Activated naive CD8-positive, alpha-beta T cell treated with anti-CD3 and anti-CD28 coated beads, Interleukin-2, amount 10 ng/mL, durations not matched to agents 7 days and 5 days (primary cell): Measurements from ENCODE around the gene SPTBN1. TPM values are rescaled to one million over a fixed set of nuclear protein-coding genes. Genes with fewer than 3 reads are reported as not detected.

Source experiments
- ATAC-seq: fragments of 150-1000 bp; cut with Tn5 transposase; one replicate; pipeline ENCODE4 v1.10.0; 2021; ENCODE audit warnings: low read depth, moderate library complexity
- POLR2A ChIA-PET: fragments of 350-600 bp; sonication (Branson Sonifier 250); formaldehyde crosslinking; loops from one replicate; lab custom pipeline; 2021; ENCODE audit warnings: antibody characterized with exemption; lab: Charles Lee
- DNase-seq: peaks from one replicate; pipeline ENCODE4 v3.0.0; 2021
- H3K27ac Mint-ChIP-seq: one replicate; pipeline ENCODE4 v1.8.0; 2022; ENCODE audit warnings: mild to moderate bottlenecking, mixed read lengths
- H3K27me3 Mint-ChIP-seq: one replicate; pipeline ENCODE4 v1.8.0; 2022; ENCODE audit warnings: mild to moderate bottlenecking, moderate library complexity, mixed read lengths
- H3K36me3 Mint-ChIP-seq: one replicate; pipeline ENCODE4 v1.8.0; 2021; ENCODE audit warnings: mild to moderate bottlenecking, mixed read lengths
- H3K4me1 Mint-ChIP-seq: one replicate; pipeline ENCODE4 v1.8.0; 2021; ENCODE audit warnings: mixed read lengths
- H3K4me3 Mint-ChIP-seq: one replicate; pipeline ENCODE4 v1.8.0; 2022; ENCODE audit warnings: mild to moderate bottlenecking, moderate library complexity, mixed read lengths
- H3K9me3 Mint-ChIP-seq: one replicate; pipeline ENCODE4 v1.8.0; 2021; ENCODE audit warnings: mixed read lengths
- total RNA-seq, 2 experiments: library from RNA; stranded (reverse); gene quantifications; one replicate each; pipeline ENCODE4 v1.2.3, GENCODE V29; 2021

The SPTBN1 gene
- total RNA-seq, 2 experiments from 2014 or later: 120 to 127 TPM

GRCh38 chr2:54439582-54439981 is 16.5 kb upstream of the SPTBN1 start:
- Mint-ChIP-seq H3K9me3 (no peaks in the 10 kb centered on the region), H3K36me3 (no peaks in the 10 kb centered on the region), H3K4me3 (no peak overlapping the region), H3K4me1 (no peaks in the 10 kb centered on the region), H3K27ac (no peak overlapping the region), H3K27me3 (peaks cover 13% of the 10 kb centered on the region)
- ATAC-seq: no peak
- POLR2A ChIA-PET: no interaction called here
- no peak for DNase-seq

GRCh38 chr2:54440050-54440449 is 16.1 kb upstream of the SPTBN1 start:
- no peaks in the 10 kb centered on the region for H3K4me1 Mint-ChIP-seq
- DNase-seq: no peak
- POLR2A ChIA-PET: no interaction called here

GRCh38 chr2:54444503-54444902 is 11.6 kb upstream of the SPTBN1 start:
- no peak for DNase-seq
- no peak overlapping the region for H3K4me3 Mint-ChIP-seq
- H3K36me3 Mint-ChIP-seq: no peaks in the 10 kb centered on the region
- no peaks in the 10 kb centered on the region for H3K4me1 Mint-ChIP-seq
- ATAC-seq: no peak
- H3K9me3 Mint-ChIP-seq: no peaks in the 10 kb centered on the region
- H3K27me3 Mint-ChIP-seq: peaks cover 13% of the 10 kb centered on the region
- H3K27ac Mint-ChIP-seq: no peak overlapping the region
- POLR2A ChIA-PET: interaction anchor here (0.7 kb wide), 1 partner anchor 704 kb away, joined by 3 read pairs; no protein-coding TSS in a partner anchor

More at GRCh38 chr2:54440050-54440449, 16.1 kb upstream of the SPTBN1 start:
- Mint-ChIP-seq H3K36me3 (no peaks in the 10 kb centered on the region), H3K4me3 (no peak overlapping the region), H3K27ac (no peak overlapping the region), H3K27me3 (peaks cover 13% of the 10 kb centered on the region), H3K9me3 (no peaks in the 10 kb centered on the region)
- no peak for ATAC-seq

GRCh38 chr2:54446122-54446521 is 10.0 kb upstream of the SPTBN1 start:
- POLR2A ChIA-PET: no interaction called here
- Mint-ChIP-seq H3K4me3 (no peak overlapping the region), H3K9me3 (no peaks in the 10 kb centered on the region), H3K4me1 (no peaks in the 10 kb centered on the region), H3K27ac (no peak overlapping the region), H3K36me3 (no peaks in the 10 kb centered on the region), H3K27me3 (peaks cover 19% of the 10 kb centered on the region)
- DNase-seq (no peak), ATAC-seq (no peak)

- POLR2A ChIA-PET: no interaction called here
- DNase-seq: no peak
- Mint-ChIP-seq H3K4me1 (no peaks in the 10 kb centered on the region), H3K27me3 (peaks cover 19% of the 10 kb centered on the region), H3K4me3 (no peak overlapping the region), H3K27ac (no peak overlapping the region), H3K9me3 (no peaks in the 10 kb centered on the region), H3K36me3 (no peaks in the 10 kb centered on the region)
- no peak for ATAC-seq
Observed at GRCh38 chr2:54446625-54447024, 9.5 kb upstream of the SPTBN1 start.

GRCh38 chr2:54454548-54455130 is 1.5 kb upstream of the SPTBN1 start:
- POLR2A ChIA-PET: no interaction called here
- Mint-ChIP-seq H3K27ac (no peak overlapping the region), H3K36me3 (no peaks in the 10 kb centered on the region), H3K9me3 (no peaks in the 10 kb centered on the region), H3K4me1 (peaks cover 12% of the 10 kb centered on the region), H3K27me3 (peaks cover 55% of the 10 kb centered on the region), H3K4me3 (peak overlapping the region; percentile 55)
- ATAC-seq (no peak), DNase-seq (no peak)

GRCh38 chr2:54455131-54455562 is 980 bp upstream of the SPTBN1 start:
- DNase-seq (no peak), ATAC-seq (no peak)
- peak overlapping the region; percentile 55 for H3K4me3 Mint-ChIP-seq
- H3K9me3 Mint-ChIP-seq: no peaks in the 10 kb centered on the region
- POLR2A ChIA-PET: no interaction called here
- H3K27me3 Mint-ChIP-seq: peaks cover 56% of the 10 kb centered on the region
- no peak overlapping the region for H3K27ac Mint-ChIP-seq
- no peaks in the 10 kb centered on the region for H3K36me3 Mint-ChIP-seq
- H3K4me1 Mint-ChIP-seq: peaks cover 12% of the 10 kb centered on the region

GRCh38 chr2:54456362-54456611 is 160 bp downstream of the SPTBN1 start:
- DNase-seq: no peak
- Mint-ChIP-seq H3K4me1 (peaks cover 12% of the 10 kb centered on the region), H3K9me3 (no peaks in the 10 kb centered on the region), H3K27ac (no peak overlapping the region), H3K4me3 (no peak overlapping the region), H3K36me3 (no peaks in the 10 kb centered on the region), H3K27me3 (peaks cover 67% of the 10 kb centered on the region)
- ATAC-seq: peak; percentile 11
- POLR2A ChIA-PET: no interaction called here

- H3K9me3 Mint-ChIP-seq: no peaks in the 10 kb centered on the region
- no peak overlapping the region for H3K27ac Mint-ChIP-seq
- POLR2A ChIA-PET: no interaction called here
- peak overlapping the region; percentile 89 for H3K4me3 Mint-ChIP-seq
- DNase-seq (peak; percentile 51), ATAC-seq (peak; percentile 55)
- peaks cover 12% of the 10 kb centered on the region for H3K4me1 Mint-ChIP-seq
- peaks cover 72% of the 10 kb centered on the region for H3K27me3 Mint-ChIP-seq
- no peaks in the 10 kb centered on the region for H3K36me3 Mint-ChIP-seq
Observed at GRCh38 chr2:54456612-54457322, 640 bp downstream of the SPTBN1 start.

- Mint-ChIP-seq H3K36me3 (no peaks in the 10 kb centered on the region), H3K4me3 (peak overlapping the region; percentile 89), H3K9me3 (no peaks in the 10 kb centered on the region), H3K27ac (no peak overlapping the region), H3K4me1 (peaks cover 12% of the 10 kb centered on the region), H3K27me3 (peaks cover 72% of the 10 kb centered on the region)
- DNase-seq (peak; percentile 35), ATAC-seq (peak; percentile 26)
- POLR2A ChIA-PET: no interaction called here
Observed at GRCh38 chr2:54457323-54458023, 1.3 kb downstream of the SPTBN1 start.

GRCh38 chr2:54459037-54459441 is 2.9 kb downstream of the SPTBN1 start:
- ATAC-seq (no peak), DNase-seq (no peak)
- Mint-ChIP-seq H3K9me3 (no peaks in the 10 kb centered on the region), H3K36me3 (no peaks in the 10 kb centered on the region), H3K27me3 (peaks cover 73% of the 10 kb centered on the region), H3K4me1 (peaks cover 12% of the 10 kb centered on the region), H3K27ac (no peak overlapping the region), H3K4me3 (no peak overlapping the region)
- POLR2A ChIA-PET: no interaction called here

GRCh38 chr2:54461261-54461660 is 5.1 kb downstream of the SPTBN1 start:
- Mint-ChIP-seq H3K4me3 (no peak overlapping the region), H3K27me3 (peaks cover 66% of the 10 kb centered on the region), H3K36me3 (no peaks in the 10 kb centered on the region), H3K4me1 (peaks cover 8% of the 10 kb centered on the region), H3K27ac (no peak overlapping the region), H3K9me3 (no peaks in the 10 kb centered on the region)
- POLR2A ChIA-PET: no interaction called here
- no peak for ATAC-seq
- DNase-seq: no peak

- no peaks in the 10 kb centered on the region for H3K36me3 Mint-ChIP-seq
- H3K4me3 Mint-ChIP-seq: no peak overlapping the region
- peaks cover 58% of the 10 kb centered on the region for H3K27me3 Mint-ChIP-seq
- no peak for ATAC-seq
- H3K4me1 Mint-ChIP-seq: no peaks in the 10 kb centered on the region
- POLR2A ChIA-PET: no interaction called here
- H3K27ac Mint-ChIP-seq: no peak overlapping the region
- DNase-seq: no peak
- no peaks in the 10 kb centered on the region for H3K9me3 Mint-ChIP-seq
Observed at GRCh38 chr2:54464341-54464740, 8.2 kb downstream of the SPTBN1 start.

GRCh38 chr2:54465143-54465542 is 9.0 kb downstream of the SPTBN1 start:
- ATAC-seq: no peak
- H3K36me3 Mint-ChIP-seq: no peaks in the 10 kb centered on the region
- no peak for DNase-seq
- H3K9me3 Mint-ChIP-seq: no peaks in the 10 kb centered on the region
- POLR2A ChIA-PET: no interaction called here
- H3K27me3 Mint-ChIP-seq: peaks cover 50% of the 10 kb centered on the region
- H3K4me3 Mint-ChIP-seq: no peak overlapping the region
- no peak overlapping the region for H3K27ac Mint-ChIP-seq
- H3K4me1 Mint-ChIP-seq: no peaks in the 10 kb centered on the region
